Activated naive CD4-positive, alpha-beta T cell treated with anti-CD3 and anti-CD28 coated beads, Interleukin-2, amount 50 U/mL, for 72 hours (primary cell): ENCODE data around the gene EBF3. TPM values are rescaled to one million over a fixed set of nuclear protein-coding genes. Genes with fewer than 3 reads are reported as not detected.

ENCODE experiments used
- ATAC-seq, 2 donors: fragments of 150-1000 bp; cut with Tn5 transposase; 2 replicates each; pipeline ENCODE4 v1.10.0; 2021; ENCODE audit warnings: mild to moderate bottlenecking in 2 of 2, moderate library complexity in 2 of 2
- DNase-seq, 2 donors: peaks; one replicate each; pipeline ENCODE4 v3.0.0; 2021 to 2022; ENCODE audit warnings: low spot score in 2 of 2
- H3K27ac Mint-ChIP-seq, 2 donors: one replicate each; pipeline ENCODE4 v1.8.0; 2022; ENCODE audit warnings: mild to moderate bottlenecking in 2 of 2, mixed read lengths in 2 of 2
- H3K36me3 Mint-ChIP-seq, 2 donors: one replicate each; pipeline ENCODE4 v1.8.0; 2022; ENCODE audit warnings: mixed read lengths in 2 of 2
- H3K9me3 Mint-ChIP-seq, 2 donors: one replicate each; pipeline ENCODE4 v1.8.0; 2022; ENCODE audit warnings: mixed read lengths in 2 of 2
- total RNA-seq, 2 donors: library from RNA; stranded (reverse); gene quantifications; one replicate each; pipeline ENCODE4 v1.2.3, GENCODE V29; 2022

EBF3 gene
- total RNA-seq, 2 donors from 2014 or later = not detected

GRCh38 chr10:129914960-129915359 is 49.1 kb downstream of the EBF3 start:
- H3K27ac Mint-ChIP-seq = no peak overlapping the region
- no peak for DNase-seq
- H3K36me3 Mint-ChIP-seq = no peaks in the 10 kb centered on the region
- H3K9me3 Mint-ChIP-seq = no peaks in the 10 kb centered on the region
- ATAC-seq = no peak

GRCh38 chr10:129914153-129914855 is 49.8 kb downstream of the EBF3 start:
- DNase-seq = no peak
- H3K9me3 Mint-ChIP-seq = no peaks in the 10 kb centered on the region
- ATAC-seq = no peak
- no peaks in the 10 kb centered on the region for H3K36me3 Mint-ChIP-seq
- no peak overlapping the region for H3K27ac Mint-ChIP-seq

- DNase-seq (no peak), ATAC-seq (no peak)
- Mint-ChIP-seq H3K27ac (no peak overlapping the region), H3K9me3 (no peaks in the 10 kb centered on the region), H3K36me3 (no peaks in the 10 kb centered on the region)
Measured at GRCh38 chr10:129912986-129913695, 50.9 kb downstream of the EBF3 start.

- Mint-ChIP-seq H3K36me3 (no peaks in the 10 kb centered on the region), H3K9me3 (no peaks in the 10 kb centered on the region), H3K27ac (no peak overlapping the region)
- DNase-seq (no peak), ATAC-seq (no peak)
Measured at GRCh38 chr10:129912166-129912917, 51.7 kb downstream of the EBF3 start.

- Mint-ChIP-seq H3K9me3 (no peaks in the 10 kb centered on the region), H3K36me3 (no peaks in the 10 kb centered on the region), H3K27ac (no peak overlapping the region)
- no peak for DNase-seq
- ATAC-seq = no peak
Measured at GRCh38 chr10:129911451-129912165, 52.5 kb downstream of the EBF3 start.

GRCh38 chr10:129910861-129911260 is 53.2 kb downstream of the EBF3 start:
- ATAC-seq = no peak
- no peaks in the 10 kb centered on the region for H3K9me3 Mint-ChIP-seq
- H3K27ac Mint-ChIP-seq = no peak overlapping the region
- DNase-seq = no peak
- no peaks in the 10 kb centered on the region for H3K36me3 Mint-ChIP-seq

- H3K36me3 Mint-ChIP-seq = no peaks in the 10 kb centered on the region
- ATAC-seq (no peak), DNase-seq (no peak)
- H3K9me3 Mint-ChIP-seq = no peaks in the 10 kb centered on the region
- no peak overlapping the region for H3K27ac Mint-ChIP-seq
Measured at GRCh38 chr10:129909531-129910256, 54.4 kb downstream of the EBF3 start.

GRCh38 chr10:129909080-129909479 is 55.0 kb downstream of the EBF3 start:
- H3K36me3 Mint-ChIP-seq = no peaks in the 10 kb centered on the region
- ATAC-seq = no peak
- H3K27ac Mint-ChIP-seq = no peak overlapping the region
- H3K9me3 Mint-ChIP-seq = no peaks in the 10 kb centered on the region
- no peak for DNase-seq

- Mint-ChIP-seq H3K36me3 (no peaks in the 10 kb centered on the region), H3K27ac (no peak overlapping the region), H3K9me3 (no peaks in the 10 kb centered on the region)
- no peak for ATAC-seq
- no peak for DNase-seq
Measured at GRCh38 chr10:129908406-129908805, 55.7 kb downstream of the EBF3 start.

GRCh38 chr10:129905553-129905952 is 58.5 kb downstream of the EBF3 start:
- H3K9me3 Mint-ChIP-seq = no peaks in the 10 kb centered on the region
- DNase-seq (no peak), ATAC-seq (no peak)

GRCh38 chr10:129904323-129904722 is 59.8 kb downstream of the EBF3 start:
- Mint-ChIP-seq H3K9me3 (no peaks in the 10 kb centered on the region), H3K27ac (no peak overlapping the region), H3K36me3 (no peaks in the 10 kb centered on the region)
- DNase-seq = no peak
- no peak for ATAC-seq

More at GRCh38 chr10:129905553-129905952, 58.5 kb downstream of the EBF3 start:
- no peak overlapping the region for H3K27ac Mint-ChIP-seq
- H3K36me3 Mint-ChIP-seq = no peaks in the 10 kb centered on the region

GRCh38 chr10:129901389-129902006 is 62.6 kb downstream of the EBF3 start:
- H3K27ac Mint-ChIP-seq = no peak overlapping the region
- no peak for DNase-seq
- ATAC-seq = no peak

GRCh38 chr10:129900825-129901224 is 63.2 kb downstream of the EBF3 start:
- no peak for DNase-seq
- H3K27ac Mint-ChIP-seq = no peak overlapping the region
- no peaks in the 10 kb centered on the region for H3K36me3 Mint-ChIP-seq
- no peaks in the 10 kb centered on the region for H3K9me3 Mint-ChIP-seq
- no peak for ATAC-seq

More at GRCh38 chr10:129901389-129902006, 62.6 kb downstream of the EBF3 start:
- no peaks in the 10 kb centered on the region for H3K9me3 Mint-ChIP-seq
- no peaks in the 10 kb centered on the region for H3K36me3 Mint-ChIP-seq

GRCh38 chr10:129899276-129900130 is 64.6 kb downstream of the EBF3 start:
- DNase-seq (no peak), ATAC-seq (no peak)
- no peaks in the 10 kb centered on the region for H3K36me3 Mint-ChIP-seq

GRCh38 chr10:129898706-129899268 is 65.3 kb downstream of the EBF3 start:
- ATAC-seq = no peak
- no peak for DNase-seq
- Mint-ChIP-seq H3K27ac (no peak overlapping the region), H3K9me3 (no peaks in the 10 kb centered on the region), H3K36me3 (no peaks in the 10 kb centered on the region)

More at GRCh38 chr10:129899276-129900130, 64.6 kb downstream of the EBF3 start:
- Mint-ChIP-seq H3K27ac (no peak overlapping the region), H3K9me3 (no peaks in the 10 kb centered on the region)
